ENCODE measurements around the gene MEIS1.

DNA sequence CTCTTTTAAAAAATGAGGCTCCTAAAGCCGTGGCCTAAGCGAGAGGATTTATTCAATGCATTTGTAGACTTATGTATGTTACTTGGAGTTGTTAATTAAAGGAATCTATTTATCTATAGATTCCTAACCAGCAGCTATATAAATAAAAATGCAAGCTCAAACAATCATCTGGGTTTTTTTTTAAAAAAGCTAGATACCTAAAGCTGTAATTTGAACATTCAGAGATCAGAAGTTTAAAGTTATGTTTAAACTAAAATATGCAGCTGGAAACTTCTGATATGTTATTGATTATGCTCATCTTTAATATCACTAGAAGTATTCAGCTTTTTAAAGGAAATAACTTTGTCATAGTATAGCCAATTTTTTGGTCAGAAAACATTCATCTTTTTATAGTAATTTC, 1.0 kb downstream of the MEIS1 start:
- no peak for TF ChIP-seq CTCF (conservative IDR thresholded peaks at IDR 0.05; ENCODE audit: low read depth, low read length)
- no peak for TF ChIP-seq EZH2 (IDR thresholded peaks at IDR 0.05; ENCODE audit: borderline replicate concordance, low read depth, low read length, poor library complexity, severe bottlenecking)
